Fibroblast of pulmonary artery (primary cell): Measurements from ENCODE around the gene OR51B6.
A peak's percentile ranks its signal among the peaks of the same experiment; 100 is the strongest.
"Not testable (repeated sequence)": the region's sequence is repeated elsewhere in the genome, so short reads cannot be mapped to it uniquely, and the experiment has no call there.

Experiments
- DNase-seq: peaks from one replicate; pipeline ENCODE4 v3.0.0-alpha.2; 2010; ENCODE audit warnings: low read depth
- H3K4me3 ChIP-seq: replicated peaks from 2 replicates; pipeline ENCODE4 v1.5.1; 2011; ENCODE audit warnings: low read depth, mild to moderate bottlenecking, control low read depth, low read length, moderate library complexity
- CTCF ChIP-seq: IDR thresholded peaks from 2 replicates; pipeline ENCODE4 v1.5.1; 2011; ENCODE audit warnings: mild to moderate bottlenecking, control low read depth, low read length, inconsistent platforms; ENCODE audit errors: missing control alignments

OR51B6 gene

GRCh38 chr11:5345831-5346230, 5.5 kb upstream of the OR51B6 start:
- H3K4me3 ChIP-seq = no peak overlapping the region
- peak; percentile 27 for DNase-seq
- TF ChIP-seq CTCF = no peak

- no peak for DNase-seq
- no peak for TF ChIP-seq CTCF
- H3K4me3 ChIP-seq = no peak overlapping the region
These were observed 2.6 kb upstream of the OR51B6 start for GRCh38 chr11:5348551-5349194.

- no peak for DNase-seq
- H3K4me3 ChIP-seq = no peak overlapping the region
- no peak for TF ChIP-seq CTCF
These were observed 1.8 kb upstream of the OR51B6 start for GRCh38 chr11:5349550-5349949.

- not testable (repeated sequence) for H3K4me3 ChIP-seq
These were observed 4.7 kb downstream of the OR51B6 start for GRCh38 chr11:5356031-5356430.

GRCh38 chr11:5362017-5362625, 10.8 kb downstream of the OR51B6 start:
- no peak for TF ChIP-seq CTCF
- DNase-seq = peak; percentile 28
- no peak overlapping the region for H3K4me3 ChIP-seq

More at GRCh38 chr11:5356031-5356430, 4.7 kb downstream of the OR51B6 start:
- not testable (repeated sequence) for DNase-seq

- no peak for DNase-seq
- TF ChIP-seq CTCF = no peak
- H3K4me3 ChIP-seq = no peak overlapping the region
These were observed 12.4 kb downstream of the OR51B6 start for GRCh38 chr11:5363679-5364078.

GRCh38 chr11:5364214-5364613, 12.9 kb downstream of the OR51B6 start:
- no peak for TF ChIP-seq CTCF
- H3K4me3 ChIP-seq = no peak overlapping the region
- peak; percentile 73 for DNase-seq

- not testable (repeated sequence) for H3K4me3 ChIP-seq, DNase-seq
These were observed 15.1 kb downstream of the OR51B6 start for GRCh38 chr11:5366365-5366764.
